Stimulated activated CD4-positive, alpha-beta T cell treated with anti-CD3 and anti-CD28 coated beads, Interleukin-15, amount 100 ng/mL, for 48 hours (primary cell): Measurements from ENCODE around the gene LYPD8.

ENCODE experiments used
- DNase-seq, 2 donors: peaks; one replicate each; pipeline ENCODE4 v3.0.0-alpha.2; 2020; ENCODE audit warnings: low read depth in 2 of 2

The LYPD8 gene

GRCh38 chr1:248757784-248758195, 2.2 kb upstream of the LYPD8 start:
- DNase-seq: no peak

GRCh38 chr1:248756636-248757035, 1.1 kb upstream of the LYPD8 start:
- no peak for DNase-seq

- DNase-seq: no peak
These were observed 592 bp upstream of the LYPD8 start for GRCh38 chr1:248756151-248756550.

GRCh38 chr1:248753708-248754280, 1.8 kb downstream of the LYPD8 start:
- DNase-seq: no peak

- no peak for DNase-seq
These were observed 2.4 kb downstream of the LYPD8 start for GRCh38 chr1:248753029-248753594.

GRCh38 chr1:248752161-248753028, 3.2 kb downstream of the LYPD8 start:
- DNase-seq: no peak

GRCh38 chr1:248751635-248752034, 3.9 kb downstream of the LYPD8 start:
- no peak for DNase-seq

GRCh38 chr1:248751142-248751541, 4.4 kb downstream of the LYPD8 start:
- DNase-seq: no peak

GRCh38 chr1:248750496-248750895, 5.1 kb downstream of the LYPD8 start:
- DNase-seq: no peak

- no peak for DNase-seq
These were observed 7.3 kb downstream of the LYPD8 start for GRCh38 chr1:248748211-248748610.

GRCh38 chr1:248740876-248741275, 14.7 kb downstream of the LYPD8 start:
- no peak for DNase-seq

GRCh38 chr1:248739572-248740205, 15.9 kb downstream of the LYPD8 start:
- no peak for DNase-seq

- no peak for DNase-seq
These were observed 18.1 kb downstream of the LYPD8 start for GRCh38 chr1:248737457-248737856.

GRCh38 chr1:248736977-248737376, 18.6 kb downstream of the LYPD8 start:
- DNase-seq: no peak

GRCh38 chr1:248733566-248733965, 22.0 kb downstream of the LYPD8 start:
- DNase-seq: no peak

- DNase-seq: no peak
These were observed 24.8 kb downstream of the LYPD8 start for GRCh38 chr1:248730507-248731335.

GRCh38 chr1:248714248-248714647, 41.3 kb downstream of the LYPD8 start:
- DNase-seq: no peak

GRCh38 chr1:248710305-248710900, 45.2 kb downstream of the LYPD8 start:
- no peak for DNase-seq

- no peak for DNase-seq
These were observed 51.0 kb downstream of the LYPD8 start for GRCh38 chr1:248704606-248705005.

GRCh38 chr1:248703674-248704073, 51.9 kb downstream of the LYPD8 start:
- no peak for DNase-seq

- no peak for DNase-seq
These were observed 52.8 kb downstream of the LYPD8 start, which contains the start of gene OR14I1 for GRCh38 chr1:248702714-248703113. Gene OR14I1 (minus strand): TSS chr1:248702766.
